GM13976 (cell line): Measurements from ENCODE around the gene TSEN54.

Experiments used
- DNase-seq: peaks from one replicate; pipeline ENCODE4 v3.0.0; 2012; ENCODE audit warnings: low spot score
- CTCF ChIP-seq: IDR thresholded peaks from 2 replicates; pipeline ENCODE4 v1.5.1; 2012; ENCODE audit warnings: borderline replicate concordance, mild to moderate bottlenecking; ENCODE audit not compliant: insufficient read depth; ENCODE audit errors: extremely low read depth, missing control alignments, control extremely low read depth
- in situ Hi-C: fragments of 300-500 bp; cut with MboI; formaldehyde crosslinking; loops from one replicate; pipeline ENCODE4 v1.12.0; 2022; ENCODE audit warnings: low sequenced_read_pairs, mixed read lengths, inconsistent platforms; ENCODE audit not compliant: unreplicated experiment

TSEN54 gene

GRCh38 chr17:75570034-75570676 lies 53.8 kb downstream of the TSEN54 start:
- no peak for TF ChIP-seq CTCF
- DNase-seq: no peak
- in situ Hi-C loops: no loop called here

- in situ Hi-C loops: no loop called here
- DNase-seq: no peak
- TF ChIP-seq CTCF: no peak
Measured at GRCh38 chr17:75570772-75571171, 54.4 kb downstream of the TSEN54 start.

- DNase-seq: peak; percentile 91
- in situ Hi-C loops: no loop called here
- no peak for TF ChIP-seq CTCF
Measured at GRCh38 chr17:75571197-75571884, 55.0 kb downstream of the TSEN54 start.

- in situ Hi-C loops: no loop called here
- TF ChIP-seq CTCF: no peak
- DNase-seq: no peak
Measured at GRCh38 chr17:75571885-75572215, 55.5 kb downstream of the TSEN54 start.

GRCh38 chr17:75572713-75573539 lies 56.6 kb downstream of the TSEN54 start:
- no peak for TF ChIP-seq CTCF
- in situ Hi-C loops: no loop called here
- DNase-seq: no peak

- TF ChIP-seq CTCF: no peak
- in situ Hi-C loops: no loop called here
- no peak for DNase-seq
Measured at GRCh38 chr17:75573540-75573957, 57.2 kb downstream of the TSEN54 start.
